ENCODE measurements around the gene ACACA. TPM values are rescaled to one million over a fixed set of nuclear protein-coding genes. Genes with fewer than 3 reads are reported as not detected.
A peak's percentile ranks its signal among the peaks of the same experiment; 100 is the strongest.
"Not testable (repeated sequence)": the region's sequence is repeated elsewhere in the genome, so short reads cannot be mapped to it uniquely, and the experiment has no call there.

ACACA gene
- total and polyA plus RNA-seq, 9 of the 15 experiments (the other 6 are each of a cell fraction or from before 2014, with no cell fraction given), result 35.9 to 135 (median 88.4) TPM

DNA sequence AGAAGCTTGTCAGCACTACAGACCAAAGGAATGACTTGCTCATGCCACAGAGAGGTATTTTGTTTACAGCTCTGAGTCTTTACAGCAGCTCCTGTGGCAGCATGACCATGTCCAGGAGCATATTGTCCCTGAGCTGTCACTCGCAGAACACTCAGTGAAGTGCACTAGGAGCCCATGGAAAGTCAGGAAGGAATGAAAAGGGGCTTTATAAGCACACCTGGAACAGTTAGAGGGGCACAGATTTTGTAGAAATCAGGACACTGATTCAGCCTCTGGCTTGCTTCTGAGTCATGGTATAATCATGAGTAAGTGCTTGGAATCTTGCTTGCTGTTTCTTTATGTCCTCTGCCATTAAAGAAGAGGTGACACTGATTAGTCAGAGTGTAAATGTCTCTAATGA is 41.0 kb upstream of the ACACA start:
- ATAC-seq, result no peak

GRCh38 chr17:37446027-37446426 is 39.4 kb upstream of the ACACA start:
- H3K9me3 ChIP-seq (replicated peaks; ENCODE audit: control insufficient read depth, insufficient read depth, low read depth, low read length), result no peaks in the 10 kb centered on the region
- H4K20me1 ChIP-seq (replicated peaks; ENCODE audit: control insufficient read depth, insufficient read depth, low read length), result no peaks in the 10 kb centered on the region
- H3K79me2 ChIP-seq (ENCODE audit: control insufficient read depth, insufficient read depth, low read length), result no peaks in the 10 kb centered on the region
- H3K4me2 ChIP-seq (ENCODE audit: insufficient read depth, low read length), result no peak overlapping the region
- ATAC-seq (no peak), DNase-seq (ENCODE audit: extremely low read depth in 1 of 4, low spot score in 3 of 4) (no peak), FAIRE-seq (no peak)
- 58% methylated on average over 4 of the region's 4 CpGs for WGBS (ENCODE audit: insufficient coverage, low coverage, missing lambda C conversion rate)
- H3K27ac ChIP-seq (ENCODE audit: extremely low read depth, low read depth, low read length), result no peak overlapping the region
- ChIA-PET POLR2A (no interaction called here), CTCF (ENCODE audit: low intra/inter-chr PET ratio) (no interaction called here)
- in situ Hi-C loops (cut with MboI) (no loop called here), intact Hi-C loops (cut with micrococcal nuclease) (no loop called here)
- H2AFZ ChIP-seq (ENCODE audit: low read depth, low read length), result no peak overlapping the region
- no TSS peak for BruUV-seq (replicated peaks)
- no peaks in the 10 kb centered on the region for H3K27me3 ChIP-seq (ENCODE audit: control insufficient read depth in 2 of 2, insufficient read depth in 2 of 2, low read length in 2 of 2)
- no peak overlapping the region for H3K9ac ChIP-seq (ENCODE audit: insufficient read depth in 1 of 2, low read depth in 2 of 2, low read length in 2 of 2)
- no peaks in the 10 kb centered on the region for H3K4me1 ChIP-seq (replicated peaks in 1 of 2; ENCODE audit: control insufficient read depth in 2 of 2, insufficient read depth in 2 of 2, low read length in 2 of 2)
- TF ChIP-seq FOXP1 (CRISPR knock-in tag; IDR thresholded peaks at IDR 0.05), result no peak
- H3K4me3 ChIP-seq, result no peak overlapping the region
- no peaks in the 10 kb centered on the region for H3K9me1 ChIP-seq (ENCODE audit: control insufficient read depth, insufficient read depth, low read length)
- peaks cover 70% of the 10 kb centered on the region for H3K36me3 ChIP-seq (ENCODE audit: control insufficient read depth, insufficient read depth, low read length)

More for the DNA sequence above, 41.0 kb upstream of the ACACA start:
- CTCF ChIA-PET (ENCODE audit: low intra/inter-chr PET ratio), result no interaction called here
- no TSS peak for BruUV-seq (replicated peaks)
- Histone ChIP-seq H3K9ac (ENCODE audit: insufficient read depth in 1 of 2, low read depth in 2 of 2, low read length in 2 of 2) (no peak overlapping the region), H4K20me1 (replicated peaks; ENCODE audit: control insufficient read depth, insufficient read depth, low read length) (no peaks in the 10 kb centered on the region), H3K4me3 (no peak overlapping the region), H3K36me3 (ENCODE audit: control insufficient read depth, insufficient read depth, low read length) (peaks cover 61% of the 10 kb centered on the region), H3K27me3 (ENCODE audit: control insufficient read depth in 2 of 2, insufficient read depth in 2 of 2, low read length in 2 of 2) (no peaks in the 10 kb centered on the region), H3K4me2 (ENCODE audit: insufficient read depth, low read length) (no peak overlapping the region), H3K9me3 (replicated peaks; ENCODE audit: control insufficient read depth, insufficient read depth, low read depth, low read length) (no peaks in the 10 kb centered on the region), H3K27ac (ENCODE audit: extremely low read depth, low read depth, low read length) (no peak overlapping the region), H2AFZ (ENCODE audit: low read depth, low read length) (no peak overlapping the region), H3K79me2 (ENCODE audit: control insufficient read depth, insufficient read depth, low read length) (no peaks in the 10 kb centered on the region), H3K4me1 (replicated peaks in 1 of 2; ENCODE audit: control insufficient read depth in 2 of 2, insufficient read depth in 2 of 2, low read length in 2 of 2) (no peaks in the 10 kb centered on the region), H3K9me1 (ENCODE audit: control insufficient read depth, insufficient read depth, low read length) (no peaks in the 10 kb centered on the region)
- DNase-seq (ENCODE audit: extremely low read depth in 1 of 4, low spot score in 3 of 4) (no peak), FAIRE-seq (no peak)
- in situ Hi-C loops (cut with MboI) (no loop called here), intact Hi-C loops (cut with micrococcal nuclease) (no loop called here)
- 82% methylated on average over 1 of the region's 1 CpG for WGBS (ENCODE audit: insufficient coverage, low coverage, missing lambda C conversion rate)
- TF ChIP-seq SP1 (CRISPR knock-in tag; IDR thresholded peaks at IDR 0.05), result no peak
- peak; percentile 45 for TF ChIP-seq FOSL1 (tag; conservative IDR thresholded peaks at IDR 0.05)
- no peak for TF ChIP-seq SRSF9 (IDR thresholded peaks at IDR 0.05; ENCODE audit: borderline replicate concordance, low read depth, low read length)
- TF ChIP-seq, protein P1, sequence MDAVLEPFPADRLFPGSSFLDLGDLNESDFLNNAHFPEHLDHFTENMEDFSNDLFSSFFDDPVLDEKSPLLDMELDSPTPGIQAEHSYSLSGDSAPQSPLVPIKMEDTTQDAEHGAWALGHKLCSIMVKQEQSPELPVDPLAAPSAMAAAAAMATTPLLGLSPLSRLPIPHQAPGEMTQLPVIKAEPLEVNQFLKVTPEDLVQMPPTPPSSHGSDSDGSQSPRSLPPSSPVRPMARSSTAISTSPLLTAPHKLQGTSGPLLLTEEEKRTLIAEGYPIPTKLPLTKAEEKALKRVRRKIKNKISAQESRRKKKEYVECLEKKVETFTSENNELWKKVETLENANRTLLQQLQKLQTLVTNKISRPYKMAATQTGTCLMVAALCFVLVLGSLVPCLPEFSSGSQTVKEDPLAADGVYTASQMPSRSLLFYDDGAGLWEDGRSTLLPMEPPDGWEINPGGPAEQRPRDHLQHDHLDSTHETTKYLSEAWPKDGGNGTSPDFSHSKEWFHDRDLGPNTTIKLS (IDR thresholded peaks at IDR 0.05; ENCODE audit: borderline replicate concordance, low read depth), result no peak
- peak in 1 of 2 experiments; percentile 50; a peak in 1 of 4 replicates for TF ChIP-seq KDM1A (IDR thresholded peaks at IDR 0.05)
- POLR2A ChIA-PET, result no interaction called here

DNA sequence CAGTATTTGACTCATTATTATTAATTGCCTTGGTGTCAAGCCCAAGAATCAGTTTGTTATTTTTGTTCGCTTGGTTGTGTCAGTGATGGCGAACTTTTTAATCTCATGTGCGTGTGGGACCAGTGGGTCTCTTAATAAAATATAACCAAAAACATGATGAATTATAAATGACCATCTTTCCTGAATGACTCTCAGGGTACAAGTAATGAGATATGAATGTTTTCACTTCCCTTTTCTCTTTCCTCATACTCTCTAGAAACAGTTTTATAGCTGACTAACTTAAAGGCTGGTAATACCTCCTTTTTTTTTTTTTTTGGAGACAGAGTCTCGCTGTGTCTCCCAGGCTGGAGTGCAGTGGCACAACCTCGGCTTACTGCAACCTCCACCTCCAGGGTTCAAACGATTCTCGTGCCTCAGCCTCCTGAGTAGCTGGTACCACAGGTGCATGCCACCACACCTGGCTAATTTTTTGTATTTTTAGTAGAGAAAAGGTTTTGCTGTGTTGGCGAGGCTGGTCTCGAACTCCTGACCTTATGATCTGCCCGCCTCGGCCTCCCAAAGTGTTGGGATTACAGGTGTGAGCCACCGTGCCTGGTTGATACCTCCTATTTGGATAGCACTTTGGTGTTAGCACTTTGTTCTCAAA is 34.9 kb upstream of the ACACA start:
- ATAC-seq; DNase-seq (ENCODE audit: extremely low read depth in 1 of 4, low spot score in 3 of 4); intact Hi-C loops (cut with micrococcal nuclease); H3K4me1 ChIP-seq (replicated peaks in 1 of 2; ENCODE audit: control insufficient read depth in 2 of 2, insufficient read depth in 2 of 2, low read length in 2 of 2); H3K4me3 ChIP-seq; in situ Hi-C loops (cut with MboI); H3K27ac ChIP-seq (ENCODE audit: extremely low read depth, low read depth, low read length); H3K9ac ChIP-seq (ENCODE audit: insufficient read depth in 1 of 2, low read depth in 2 of 2, low read length in 2 of 2); H4K20me1 ChIP-seq (replicated peaks; ENCODE audit: control insufficient read depth, insufficient read depth, low read length); H3K9me1 ChIP-seq (ENCODE audit: control insufficient read depth, insufficient read depth, low read length); H3K4me2 ChIP-seq (ENCODE audit: insufficient read depth, low read length); H3K79me2 ChIP-seq (ENCODE audit: control insufficient read depth, insufficient read depth, low read length); H2AFZ ChIP-seq (ENCODE audit: low read depth, low read length); FAIRE-seq; POLR2A ChIA-PET; H3K9me3 ChIP-seq (replicated peaks; ENCODE audit: control insufficient read depth, insufficient read depth, low read depth, low read length); CTCF ChIA-PET (ENCODE audit: low intra/inter-chr PET ratio); H3K27me3 ChIP-seq (ENCODE audit: control insufficient read depth in 2 of 2, insufficient read depth in 2 of 2, low read length in 2 of 2); BruUV-seq (replicated peaks): not testable (repeated sequence)
- H3K36me3 ChIP-seq (ENCODE audit: control insufficient read depth, insufficient read depth, low read length), result peaks cover 72% of the 10 kb centered on the region
- 95% methylated on average over 10 of the region's 12 CpGs for whole genome bisulfite sequencing (ENCODE audit: insufficient coverage, low coverage, missing lambda C conversion rate)

Measured in K562 (cell line).